Astrocyte (in vitro differentiated cells and primary cell): ENCODE measurements around the gene PRIM2. TPM values are rescaled to one million over a fixed set of nuclear protein-coding genes. Genes with fewer than 3 reads are reported as not detected.

Source experiments
- DNase-seq: peaks from one replicate; pipeline ENCODE4 v3.0.0-alpha.2; 2010; ENCODE audit warnings: low read depth
- FAIRE-seq: peaks from 2 replicates; lab custom pipeline; 2011; peaks lifted over from hg19 to GRCh38; lab: Jason Lieb, UNC
- H2AFZ ChIP-seq: 2 replicates; pipeline ENCODE4 v1.6.0; 2012; ENCODE audit warnings: low read depth, low read length, inconsistent platforms
- H3K27ac ChIP-seq: 2 replicates; pipeline ENCODE4 v1.5.1; 2011; ENCODE audit warnings: low read depth, low read length, inconsistent platforms
- H3K27me3 ChIP-seq: 2 replicates; pipeline ENCODE4 v1.6.0; 2011; ENCODE audit warnings: low read length, inconsistent platforms; ENCODE audit not compliant: insufficient read depth
- H3K36me3 ChIP-seq: 2 replicates; pipeline ENCODE4 v1.5.1; 2011; ENCODE audit warnings: low read length, inconsistent platforms; ENCODE audit not compliant: insufficient read depth
- H3K4me1 ChIP-seq: 2 replicates; pipeline ENCODE4 v1.5.1; 2011; ENCODE audit warnings: low read length, inconsistent platforms; ENCODE audit not compliant: insufficient read depth
- H3K4me2 ChIP-seq: 2 replicates; pipeline ENCODE4 v1.6.0; 2012; ENCODE audit warnings: low read length, inconsistent platforms
- H3K4me3 ChIP-seq: 2 replicates; pipeline ENCODE4 v1.5.1; 2011; ENCODE audit warnings: low read depth, mild to moderate bottlenecking, low read length, inconsistent platforms; ENCODE audit not compliant: insufficient read depth
- H3K79me2 ChIP-seq: 2 replicates; pipeline ENCODE4 v1.6.0; 2012; ENCODE audit warnings: mild to moderate bottlenecking, low read length, inconsistent platforms; ENCODE audit not compliant: insufficient read depth
- H3K9ac ChIP-seq: 2 replicates; pipeline ENCODE4 v1.6.0; 2012; ENCODE audit warnings: mild to moderate bottlenecking, low read length, inconsistent platforms
- H3K9me3 ChIP-seq: 2 replicates; pipeline ENCODE4 v1.5.1; 2012; ENCODE audit warnings: low read depth, mild to moderate bottlenecking, low read length, inconsistent platforms; ENCODE audit not compliant: insufficient read depth
- H4K20me1 ChIP-seq: 2 replicates; pipeline ENCODE4 v1.6.0; 2012; ENCODE audit warnings: low read length, inconsistent platforms; ENCODE audit not compliant: insufficient read depth
- H3K27ac Mint-ChIP-seq: one replicate; pipeline ENCODE4 v1.8.0; 2021; ENCODE audit warnings: mild to moderate bottlenecking, mixed read lengths; ENCODE audit not compliant: unreplicated experiment
- H3K27me3 Mint-ChIP-seq: one replicate; pipeline ENCODE4 v1.8.0; 2021; ENCODE audit warnings: low read depth, mixed read lengths; ENCODE audit not compliant: unreplicated experiment
- H3K36me3 Mint-ChIP-seq: one replicate; pipeline ENCODE4 v1.8.0; 2021; ENCODE audit warnings: low read depth, mixed read lengths; ENCODE audit not compliant: unreplicated experiment
- H3K4me1 Mint-ChIP-seq: one replicate; pipeline ENCODE4 v1.8.0; 2021; ENCODE audit warnings: low read depth, mixed read lengths; ENCODE audit not compliant: unreplicated experiment
- H3K4me3 Mint-ChIP-seq: one replicate; pipeline ENCODE4 v1.8.0; 2021; ENCODE audit warnings: mild to moderate bottlenecking, moderate library complexity, mixed read lengths; ENCODE audit not compliant: unreplicated experiment
- H3K9me3 Mint-ChIP-seq: one replicate; pipeline ENCODE4 v1.8.0; 2021; ENCODE audit warnings: mild to moderate bottlenecking, mixed read lengths; ENCODE audit not compliant: unreplicated experiment
- CTCF ChIP-seq: IDR thresholded peaks from 2 replicates; pipeline ENCODE4 v1.5.1; 2011; ENCODE audit warnings: low read depth, mild to moderate bottlenecking, inconsistent platforms, low read length, moderate library complexity; ENCODE audit not compliant: insufficient read depth
- EZH2 ChIP-seq: IDR thresholded peaks from 2 replicates; pipeline ENCODE4 v1.6.1; 2012; ENCODE audit warnings: mild to moderate bottlenecking, low read length, inconsistent platforms; ENCODE audit not compliant: insufficient read depth
- total RNA-seq: library from RNA; stranded (reverse); gene quantifications from 2 replicates; pipeline ENCODE4 v1.2.1, GENCODE V29; 2021

The PRIM2 gene
- total RNA-seq, 1 donor from 2014 or later: 11.9 TPM

GRCh38 chr6:57298741-57299140 is 18.7 kb upstream of the PRIM2 start:
- no peak overlapping the region for H3K9ac ChIP-seq
- no peaks in the 10 kb centered on the region for H3K4me1 Mint-ChIP-seq
- H3K4me3 ChIP-seq: no peak overlapping the region
- no peaks in the 10 kb centered on the region for H3K36me3 Mint-ChIP-seq
- H2AFZ ChIP-seq: no peak overlapping the region
- H3K9me3 ChIP-seq: no peaks in the 10 kb centered on the region
- no peak overlapping the region for H3K4me3 Mint-ChIP-seq
- no peak for FAIRE-seq
- H3K9me3 Mint-ChIP-seq: no peaks in the 10 kb centered on the region
- no peaks in the 10 kb centered on the region for H3K36me3 ChIP-seq
- H3K27ac ChIP-seq: no peak overlapping the region
- H3K27me3 Mint-ChIP-seq: no peaks in the 10 kb centered on the region
- no peak for TF ChIP-seq CTCF
- no peak for TF ChIP-seq EZH2
- H4K20me1 ChIP-seq: no peaks in the 10 kb centered on the region
- no peaks in the 10 kb centered on the region for H3K27me3 ChIP-seq
- no peaks in the 10 kb centered on the region for H3K79me2 ChIP-seq
- H3K4me1 ChIP-seq: no peaks in the 10 kb centered on the region
- no peak overlapping the region for H3K4me2 ChIP-seq
- H3K27ac Mint-ChIP-seq: no peak overlapping the region
- no peak for DNase-seq

- H3K36me3 ChIP-seq: no peaks in the 10 kb centered on the region
- Mint-ChIP-seq H3K27me3 (peaks cover 2% of the 10 kb centered on the region), H3K4me1 (no peaks in the 10 kb centered on the region), H3K36me3 (no peaks in the 10 kb centered on the region), H3K27ac (no peak overlapping the region), H3K4me3 (no peak overlapping the region), H3K9me3 (no peaks in the 10 kb centered on the region)
- peaks cover 3% of the 10 kb centered on the region for H3K4me1 ChIP-seq
- H3K9me3 ChIP-seq: no peaks in the 10 kb centered on the region
- H2AFZ ChIP-seq: no peak overlapping the region
- H3K27ac ChIP-seq: no peak overlapping the region
- H3K79me2 ChIP-seq: no peaks in the 10 kb centered on the region
- no peak overlapping the region for H3K4me2 ChIP-seq
- DNase-seq (no peak), FAIRE-seq (no peak)
- H4K20me1 ChIP-seq: no peaks in the 10 kb centered on the region
- TF ChIP-seq CTCF (no peak), EZH2 (no peak)
- H3K27me3 ChIP-seq: no peaks in the 10 kb centered on the region
- H3K9ac ChIP-seq: no peak overlapping the region
- no peak overlapping the region for H3K4me3 ChIP-seq
Observed at GRCh38 chr6:57301757-57302156, 15.7 kb upstream of the PRIM2 start.

GRCh38 chr6:57302477-57302876 is 15.0 kb upstream of the PRIM2 start:
- Mint-ChIP-seq H3K4me3 (no peak overlapping the region), H3K36me3 (no peaks in the 10 kb centered on the region), H3K27ac (no peak overlapping the region), H3K9me3 (no peaks in the 10 kb centered on the region), H3K4me1 (no peaks in the 10 kb centered on the region), H3K27me3 (peaks cover 2% of the 10 kb centered on the region)
- H3K79me2 ChIP-seq: no peaks in the 10 kb centered on the region
- no peaks in the 10 kb centered on the region for H3K36me3 ChIP-seq
- H2AFZ ChIP-seq: no peak overlapping the region
- H3K4me3 ChIP-seq: no peak overlapping the region
- no peaks in the 10 kb centered on the region for H4K20me1 ChIP-seq
- no peak overlapping the region for H3K4me2 ChIP-seq
- DNase-seq (no peak), FAIRE-seq (no peak)
- TF ChIP-seq CTCF (no peak), EZH2 (no peak)
- no peak overlapping the region for H3K27ac ChIP-seq
- no peak overlapping the region for H3K9ac ChIP-seq
- peaks cover 3% of the 10 kb centered on the region for H3K4me1 ChIP-seq
- no peaks in the 10 kb centered on the region for H3K9me3 ChIP-seq
- no peaks in the 10 kb centered on the region for H3K27me3 ChIP-seq
